ENCODE data around the gene PTPRN2. TPM values are rescaled to one million over a fixed set of nuclear protein-coding genes. Genes with fewer than 3 reads are reported as not detected.

PTPRN2 gene
- total RNA-seq, 1 donor from 2014 or later: 11.4 TPM

- Mint-ChIP-seq H3K4me1 (ENCODE audit: low read depth) (no peaks in the 10 kb centered on the region), H3K27ac (peak overlapping the region; percentile 59), H3K4me3 (ENCODE audit: low read depth) (no peak overlapping the region), H3K36me3 (ENCODE audit: insufficient read depth) (no peaks in the 10 kb centered on the region), H3K9me3 (ENCODE audit: low read depth) (no peaks in the 10 kb centered on the region), H3K27me3 (peaks cover 3% of the 10 kb centered on the region)
- no peak for TF ChIP-seq CTCF (IDR thresholded peaks at IDR 0.05; ENCODE audit: unreplicated experiment)
- no peak for DNase-seq (ENCODE audit: low spot score, unreplicated experiment)
These were observed 44.7 kb downstream of the PTPRN2 start for GRCh38 chr7:158542651-158543566.

- no peak for DNase-seq (ENCODE audit: low spot score, unreplicated experiment)
- TF ChIP-seq CTCF (IDR thresholded peaks at IDR 0.05; ENCODE audit: unreplicated experiment): no peak
- H3K27me3 Mint-ChIP-seq: peaks cover 3% of the 10 kb centered on the region
- no peaks in the 10 kb centered on the region for H3K36me3 Mint-ChIP-seq (ENCODE audit: insufficient read depth)
- no peak overlapping the region for H3K4me3 Mint-ChIP-seq (ENCODE audit: low read depth)
- H3K4me1 Mint-ChIP-seq (ENCODE audit: low read depth): peaks cover 4% of the 10 kb centered on the region
- H3K9me3 Mint-ChIP-seq (ENCODE audit: low read depth): no peaks in the 10 kb centered on the region
- no peak overlapping the region for H3K27ac Mint-ChIP-seq
These were observed 46.1 kb downstream of the PTPRN2 start for GRCh38 chr7:158541346-158542010.

- DNase-seq (ENCODE audit: low spot score, unreplicated experiment): no peak
- TF ChIP-seq CTCF (IDR thresholded peaks at IDR 0.05; ENCODE audit: unreplicated experiment): no peak
- Mint-ChIP-seq H3K27me3 (peaks cover 3% of the 10 kb centered on the region), H3K9me3 (ENCODE audit: low read depth) (no peaks in the 10 kb centered on the region), H3K4me3 (ENCODE audit: low read depth) (no peak overlapping the region), H3K27ac (no peak overlapping the region), H3K4me1 (ENCODE audit: low read depth) (peaks cover 5% of the 10 kb centered on the region), H3K36me3 (ENCODE audit: insufficient read depth) (no peaks in the 10 kb centered on the region)
These were observed 47.9 kb downstream of the PTPRN2 start for GRCh38 chr7:158539711-158540146.

- Mint-ChIP-seq H3K4me3 (ENCODE audit: low read depth) (no peak overlapping the region), H3K4me1 (ENCODE audit: low read depth) (peaks cover 5% of the 10 kb centered on the region), H3K27ac (no peak overlapping the region), H3K9me3 (ENCODE audit: low read depth) (no peaks in the 10 kb centered on the region), H3K27me3 (peaks cover 3% of the 10 kb centered on the region), H3K36me3 (ENCODE audit: insufficient read depth) (no peaks in the 10 kb centered on the region)
- DNase-seq (ENCODE audit: low spot score, unreplicated experiment): no peak
- TF ChIP-seq CTCF (IDR thresholded peaks at IDR 0.05; ENCODE audit: unreplicated experiment): no peak
These were observed 49.3 kb downstream of the PTPRN2 start for GRCh38 chr7:158538156-158538946.

- TF ChIP-seq CTCF (IDR thresholded peaks at IDR 0.05; ENCODE audit: unreplicated experiment): no peak
- H3K27me3 Mint-ChIP-seq: peaks cover 3% of the 10 kb centered on the region
- no peak for DNase-seq (ENCODE audit: low spot score, unreplicated experiment)
- H3K36me3 Mint-ChIP-seq (ENCODE audit: insufficient read depth): no peaks in the 10 kb centered on the region
- peaks cover 5% of the 10 kb centered on the region for H3K4me1 Mint-ChIP-seq (ENCODE audit: low read depth)
- no peak overlapping the region for H3K27ac Mint-ChIP-seq
- H3K9me3 Mint-ChIP-seq (ENCODE audit: low read depth): no peaks in the 10 kb centered on the region
- no peak overlapping the region for H3K4me3 Mint-ChIP-seq (ENCODE audit: low read depth)
These were observed 50.1 kb downstream of the PTPRN2 start for GRCh38 chr7:158537516-158537882.
